HG02938 (cell line): ENCODE measurements around the gene MVB12B.
A peak's percentile ranks its signal among the peaks of the same experiment; 100 is the strongest.

ENCODE experiments used
- ATAC-seq: cut with Tn5 transposase; IDR thresholded peaks from one replicate; pipeline ENCODE4 v1.9.1; 2021; ENCODE audit warnings: mild to moderate bottlenecking, moderate library complexity; ENCODE audit not compliant: unreplicated experiment

MVB12B gene

DNA sequence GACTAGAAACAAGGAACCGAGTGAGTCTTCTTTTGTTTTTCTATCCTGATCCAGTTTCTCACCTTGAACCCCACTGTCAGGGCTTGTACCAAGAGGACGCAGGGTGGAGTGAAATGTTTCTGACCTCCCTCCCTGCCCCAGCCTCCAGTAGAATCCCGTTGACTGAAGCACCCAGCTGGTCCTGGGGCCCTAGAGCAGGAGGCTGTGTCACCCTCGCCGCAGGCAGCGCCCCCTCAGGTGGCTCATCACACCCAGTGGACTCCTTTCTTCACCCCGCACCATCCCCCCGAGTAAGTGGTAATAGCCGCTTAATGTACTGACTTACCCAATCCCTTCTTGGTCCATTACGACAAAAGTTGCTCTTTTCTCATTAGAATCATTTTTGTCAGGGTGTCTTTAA, 53.8 kb downstream of the MVB12B start:
- no peak for ATAC-seq

DNA sequence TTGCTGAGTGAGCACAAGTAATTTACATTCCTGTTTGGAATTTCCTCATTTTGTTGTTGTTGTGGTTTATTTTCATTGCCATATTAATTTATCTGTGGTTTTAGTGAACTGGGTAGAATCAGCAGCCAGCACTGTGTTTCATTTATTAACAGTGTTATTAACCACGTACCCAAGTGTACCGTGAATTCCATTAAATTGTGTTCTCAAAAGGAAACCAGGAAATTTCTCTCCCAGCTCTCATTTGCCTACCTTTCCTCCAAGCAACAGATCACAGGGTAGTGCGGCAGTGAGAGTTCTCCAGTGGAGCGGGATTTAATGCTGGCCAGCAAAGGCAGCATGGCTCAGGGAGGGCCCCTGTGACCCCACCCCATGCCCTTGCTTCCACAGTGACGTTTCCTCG, 54.6 kb downstream of the MVB12B start:
- ATAC-seq, result no peak

DNA sequence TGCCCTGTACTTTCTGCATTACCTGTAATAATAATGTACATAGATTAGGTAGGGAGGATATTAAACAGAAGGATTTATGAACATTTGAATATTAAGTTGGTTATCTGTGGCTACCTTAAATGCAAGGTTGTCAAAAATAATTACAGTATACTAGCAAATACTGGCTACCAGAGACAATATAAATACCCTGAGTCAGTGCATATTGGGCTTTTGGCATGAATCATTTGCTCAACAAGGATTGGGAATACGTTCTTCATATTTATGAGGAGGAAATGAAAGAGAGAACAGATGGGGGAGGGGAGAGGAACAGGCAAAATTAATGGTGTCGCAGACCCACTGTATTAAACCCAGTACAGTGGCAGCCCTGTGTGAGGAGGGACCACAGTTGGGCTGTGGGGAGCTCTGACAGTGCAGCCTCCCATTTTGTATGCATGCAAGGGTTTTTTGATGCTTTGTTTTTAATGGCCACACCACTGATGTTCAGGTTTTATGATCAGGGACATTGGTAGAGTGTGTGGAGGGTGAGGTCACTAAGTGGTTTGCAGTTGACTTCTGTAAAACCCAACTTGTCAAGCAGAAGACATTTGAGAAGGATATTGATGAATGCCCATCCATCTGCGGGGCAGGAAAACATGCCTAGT, 56.9 kb downstream of the MVB12B start:
- no peak for ATAC-seq

DNA sequence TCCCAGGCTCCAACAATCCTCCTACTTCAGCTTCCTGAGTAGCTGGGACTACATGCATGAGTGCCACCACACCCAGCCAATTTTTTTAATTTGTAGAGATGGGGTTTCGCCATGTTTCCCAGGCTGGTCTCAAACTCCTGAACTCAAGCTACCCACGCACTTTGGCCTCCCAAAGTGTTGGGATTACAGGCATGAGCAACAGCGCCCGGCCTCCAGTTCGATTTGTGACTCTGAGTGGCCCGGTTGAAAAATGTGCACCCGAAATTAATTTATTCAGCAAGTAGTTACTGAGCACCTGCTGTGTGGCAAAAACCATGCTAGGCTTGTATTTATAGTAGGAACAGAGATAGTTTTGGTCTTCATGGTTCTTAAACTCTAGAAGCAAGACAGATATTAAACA, 58.3 kb downstream of the MVB12B start:
- no peak for ATAC-seq

DNA sequence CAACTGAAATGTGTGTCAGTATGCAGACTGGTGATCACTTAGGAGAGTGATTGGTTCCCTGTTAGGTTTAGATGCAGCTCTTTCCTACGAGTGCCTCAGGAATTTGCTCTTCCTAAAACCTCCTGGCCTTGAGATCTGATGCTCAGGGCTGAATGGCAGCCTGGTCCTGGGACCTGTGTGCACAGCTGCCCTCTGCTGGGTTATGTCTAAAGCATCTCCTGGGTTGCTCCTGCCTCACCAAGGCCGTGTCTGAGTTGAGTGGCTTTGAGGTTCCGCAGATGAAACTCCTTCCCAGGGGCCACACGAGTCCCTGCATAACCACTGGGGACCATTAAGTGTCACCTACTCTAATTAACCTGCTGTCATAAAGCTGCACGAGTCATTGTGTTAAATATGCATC, 59.5 kb downstream of the MVB12B start:
- ATAC-seq, result no peak

DNA sequence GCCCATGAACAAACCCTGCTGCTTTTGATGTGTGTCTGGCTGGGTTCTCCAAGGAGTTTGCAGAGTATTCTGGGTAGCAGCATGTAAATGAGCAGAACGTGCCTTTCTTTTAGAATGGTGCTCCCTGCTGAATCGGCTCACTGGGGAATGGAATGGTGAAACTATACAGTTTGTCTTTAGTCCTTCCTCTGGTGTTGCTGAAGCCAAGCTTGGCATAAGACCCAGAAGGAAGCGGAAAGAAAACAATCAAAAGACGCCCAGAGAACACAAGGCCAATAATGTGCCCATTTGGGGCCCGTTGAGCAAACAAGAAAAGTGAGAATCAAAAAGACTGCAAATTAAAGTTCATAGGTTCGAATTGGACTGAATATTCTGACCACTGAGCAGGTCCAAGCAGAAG, 60.1 kb downstream of the MVB12B start:
- ATAC-seq, result no peak

DNA sequence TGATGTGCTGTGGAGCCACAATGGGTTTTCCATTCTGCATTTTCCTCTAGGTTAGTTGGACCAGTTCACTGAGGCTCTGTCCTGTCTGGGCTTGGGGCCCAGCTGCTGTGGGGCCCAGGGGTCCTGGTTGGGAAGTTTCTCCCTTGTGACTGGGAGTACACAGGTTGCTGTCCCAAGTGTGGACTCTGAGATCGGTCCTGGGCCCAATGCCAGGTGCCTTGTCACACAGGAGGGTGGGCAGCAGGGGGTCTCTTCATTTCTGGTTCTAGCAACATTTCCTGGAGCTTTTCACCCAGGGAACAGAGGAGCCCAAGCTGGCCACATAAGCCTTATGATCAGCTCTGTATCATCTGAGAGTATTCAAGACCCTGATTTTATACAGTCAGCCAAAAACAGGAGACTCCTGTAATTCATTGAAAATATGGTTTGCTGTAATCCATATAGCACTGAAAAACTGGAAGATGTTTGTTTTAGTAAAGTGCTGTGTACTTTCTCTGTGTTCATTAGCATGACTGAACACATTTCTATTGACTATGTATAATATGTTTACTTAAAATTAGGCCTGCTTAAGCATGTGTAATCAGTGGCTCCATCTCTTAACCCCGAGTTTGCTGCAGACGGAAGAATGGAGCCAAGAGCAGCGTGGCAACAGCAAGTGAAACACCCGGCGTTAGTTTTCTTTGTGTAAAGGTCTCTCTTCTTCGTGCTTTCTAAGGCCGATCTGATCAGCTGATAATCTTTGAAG, 62.5 kb downstream of the MVB12B start:
- ATAC-seq, result no peak

DNA sequence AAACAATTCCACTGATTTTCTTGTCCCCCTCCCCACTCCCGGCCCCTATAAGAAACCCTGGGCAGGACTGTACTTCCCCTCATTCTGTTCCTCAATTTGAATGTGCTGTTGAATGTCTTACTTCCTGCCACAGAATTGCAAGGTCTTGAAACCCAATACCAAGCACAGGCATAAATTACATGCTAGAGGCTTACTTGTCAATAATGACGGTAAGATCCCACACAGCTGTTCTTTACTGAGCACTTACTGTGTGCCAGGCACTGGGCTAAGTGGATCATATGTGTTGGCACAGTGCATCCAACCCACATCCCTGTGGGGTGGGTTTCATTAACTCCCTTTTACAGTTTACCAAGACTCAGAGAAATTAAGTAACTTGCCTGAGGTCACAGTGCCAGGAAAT, 63.4 kb downstream of the MVB12B start:
- ATAC-seq, result no peak

DNA sequence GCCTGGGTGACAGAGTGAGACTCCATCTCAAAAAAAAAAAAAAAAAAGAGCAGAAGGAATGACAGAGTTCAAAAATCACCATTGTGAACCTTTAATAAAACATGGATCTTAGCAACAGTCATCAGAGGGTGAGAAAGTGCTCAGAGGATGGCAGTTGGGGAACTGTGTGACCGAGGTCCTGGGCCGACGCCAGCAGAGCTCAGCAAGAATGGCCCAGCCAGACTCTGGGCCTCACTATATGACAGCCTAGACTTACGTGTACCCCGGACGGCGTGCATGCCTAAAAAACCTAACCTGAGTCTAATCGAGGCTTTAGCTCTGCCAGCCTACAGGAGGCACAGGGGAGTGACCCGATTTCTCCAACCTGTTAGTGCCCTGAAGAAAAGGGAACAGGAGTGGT, 64.3 kb downstream of the MVB12B start:
- ATAC-seq, result no peak

DNA sequence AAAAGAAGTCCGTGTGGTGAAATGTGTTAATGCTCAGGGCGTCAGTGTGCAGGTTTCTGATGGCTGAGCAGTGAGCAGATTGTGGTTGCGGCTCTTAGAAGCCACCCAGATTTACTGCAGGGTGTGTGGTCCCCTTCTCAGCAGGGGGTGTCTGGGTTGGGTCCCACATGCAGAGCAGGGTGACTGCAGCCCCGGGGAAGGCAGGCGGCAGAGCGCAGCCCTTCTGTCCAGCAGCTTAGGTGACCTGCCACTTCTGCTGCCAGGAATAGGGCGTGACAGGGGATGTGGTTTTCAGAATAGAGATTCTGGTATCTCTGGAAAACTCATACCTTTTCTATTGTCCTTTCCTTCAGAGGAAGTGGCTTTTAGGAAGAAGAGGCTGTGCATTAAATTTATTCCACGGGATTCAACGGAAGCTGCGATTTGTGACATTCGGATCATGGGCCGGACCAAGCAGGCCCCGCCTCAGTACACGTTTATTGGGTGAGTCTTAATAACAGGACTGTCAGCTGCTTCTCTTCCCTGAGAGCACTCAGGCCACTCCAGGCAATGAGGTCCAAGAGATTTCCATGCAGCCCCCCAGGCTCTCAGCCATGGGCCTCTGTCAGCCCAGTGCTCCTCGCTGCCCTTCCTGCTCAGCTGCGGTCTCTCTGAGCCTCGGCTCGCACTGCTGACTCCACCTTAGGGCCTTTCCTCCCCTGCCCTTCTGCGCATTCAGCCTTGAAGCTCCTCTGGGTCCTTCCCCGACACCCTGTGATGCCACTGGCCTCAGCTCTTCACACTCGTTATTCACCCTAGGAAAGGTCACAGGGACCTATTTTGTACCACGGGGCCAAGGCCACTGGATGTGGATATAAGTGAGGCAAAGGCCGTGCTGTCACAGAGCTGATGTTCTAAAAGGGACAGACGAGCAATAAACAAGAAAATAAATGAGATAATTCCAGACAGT, 65.4 kb downstream of the MVB12B start:
- no peak for ATAC-seq

DNA sequence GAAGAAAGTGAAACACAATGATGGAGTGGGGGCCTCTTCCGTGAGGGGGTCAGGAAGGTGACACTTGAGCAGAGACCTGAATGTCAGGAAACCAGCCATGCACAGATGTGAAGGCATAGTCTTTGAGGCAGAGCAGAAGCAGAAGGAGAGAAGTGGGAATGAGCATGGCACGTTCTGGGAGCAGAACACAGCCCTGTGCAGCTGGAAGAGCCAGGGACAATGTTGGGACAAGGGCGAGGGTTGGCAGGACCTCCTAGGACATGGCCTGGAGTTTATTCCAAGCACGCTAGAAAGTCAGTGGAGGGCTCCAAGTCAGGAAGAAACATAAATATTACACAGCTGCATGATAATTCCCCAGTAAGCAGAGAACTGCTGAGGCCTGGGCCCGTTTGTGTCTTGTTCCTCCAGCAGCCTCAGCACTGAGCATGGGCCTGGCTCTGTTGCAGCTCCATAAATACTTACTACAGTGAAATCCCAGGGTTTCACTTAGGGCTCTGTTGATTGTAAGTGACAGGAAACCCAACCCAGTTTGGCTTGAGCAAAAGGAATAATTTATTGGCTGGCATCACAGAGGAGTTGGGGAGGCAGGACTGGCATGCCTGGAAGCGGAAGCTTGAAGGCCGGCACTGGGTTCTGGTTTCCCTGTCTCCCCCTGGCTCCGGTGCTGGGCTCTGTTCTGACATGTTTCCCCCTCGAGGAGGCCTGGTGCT, 66.2 kb downstream of the MVB12B start:
- no peak for ATAC-seq

DNA sequence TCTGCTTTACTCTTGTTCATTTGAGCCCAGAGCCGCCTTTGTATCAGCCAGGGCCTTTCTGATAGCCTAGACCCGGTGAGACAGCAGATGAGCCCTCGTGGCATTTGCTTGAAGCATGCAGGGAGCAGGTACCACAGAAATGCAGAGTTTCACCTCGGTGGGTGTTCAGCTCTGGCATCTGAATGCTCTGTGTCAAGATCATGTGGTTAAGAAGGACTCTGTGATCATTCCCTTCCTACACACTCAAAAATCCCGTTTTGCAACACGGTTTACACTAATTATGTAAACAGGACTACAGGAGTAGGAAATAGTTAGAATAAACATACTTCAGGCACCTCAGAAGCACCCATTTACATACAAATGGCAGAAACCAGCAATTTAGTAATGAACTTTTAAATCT, 67.2 kb downstream of the MVB12B start:
- no peak for ATAC-seq

DNA sequence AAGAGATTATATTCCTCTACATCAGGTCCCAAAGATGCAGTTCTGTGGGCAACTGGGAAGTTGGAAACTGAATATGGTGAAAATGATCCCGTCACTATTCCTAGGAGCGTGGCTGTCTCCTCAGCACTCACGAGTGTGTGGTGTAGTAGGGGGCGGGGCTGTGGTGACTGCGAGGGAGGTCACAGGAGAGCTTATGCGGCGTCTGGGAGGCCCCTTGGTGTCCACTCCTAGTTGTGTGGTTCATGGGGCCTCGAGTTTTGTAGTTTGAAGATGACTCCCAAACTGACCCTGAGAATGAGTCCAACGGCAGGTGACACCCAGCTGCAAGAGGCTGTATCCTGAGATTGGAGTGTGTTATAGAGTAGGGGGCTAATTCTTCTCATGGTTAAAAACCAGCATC, 68.2 kb downstream of the MVB12B start:
- no peak for ATAC-seq

DNA sequence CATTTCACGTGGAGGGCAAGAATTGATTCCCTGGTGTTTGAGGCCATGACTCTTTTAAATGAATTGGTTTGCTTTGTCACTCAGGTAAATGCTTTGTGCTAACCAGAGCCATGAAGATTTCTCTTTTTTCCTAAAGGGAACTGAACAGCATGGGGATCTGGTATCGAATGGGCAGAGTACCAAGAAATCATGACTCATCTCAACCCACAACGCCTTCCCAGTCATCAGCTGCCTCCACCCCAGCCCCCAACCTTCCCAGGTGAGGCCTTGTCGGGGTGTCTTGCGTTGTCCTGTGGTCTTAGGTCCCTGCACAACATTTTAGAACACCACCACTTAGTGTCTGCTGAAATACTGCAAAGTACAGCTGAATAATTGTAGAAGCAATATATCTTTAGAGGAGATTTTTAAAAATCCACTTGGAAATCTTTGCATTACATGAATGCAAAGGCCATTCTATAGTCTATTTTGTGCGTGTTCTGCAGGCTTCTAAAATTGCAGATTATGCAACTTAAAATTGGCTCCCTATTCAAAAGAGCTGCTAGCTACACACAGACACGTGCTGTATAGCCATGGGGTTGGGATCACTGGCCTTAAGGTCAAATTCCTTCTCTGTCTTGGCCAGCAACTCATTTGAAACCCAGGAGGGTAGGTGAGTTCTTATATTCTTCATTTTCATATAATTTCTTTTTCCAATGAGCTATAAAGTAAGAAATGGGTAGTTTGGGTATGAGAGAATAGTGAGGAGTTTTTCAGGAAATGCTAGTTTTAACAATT, 69.0 kb downstream of the MVB12B start:
- no peak for ATAC-seq

DNA sequence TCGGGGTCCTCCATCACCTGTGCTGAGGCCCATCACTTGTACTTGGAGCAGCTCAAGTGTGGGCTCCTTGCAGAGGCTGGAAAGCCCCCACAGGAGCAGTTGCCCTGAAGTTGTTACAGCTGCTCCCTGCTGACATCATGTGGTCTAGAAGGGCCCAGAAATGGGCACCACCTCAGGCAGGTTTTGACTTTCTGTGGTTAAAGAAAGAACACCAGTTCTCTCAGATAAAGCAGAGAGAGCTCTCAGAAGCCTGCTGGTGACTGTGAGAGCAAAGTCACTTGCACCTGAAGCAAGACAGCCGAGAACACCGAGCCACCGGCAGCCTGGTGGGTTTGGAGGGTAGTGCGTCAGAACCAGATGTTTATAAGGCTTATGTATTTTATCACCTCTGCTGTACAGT, 70.4 kb downstream of the MVB12B start:
- ATAC-seq, result peak; percentile 75

DNA sequence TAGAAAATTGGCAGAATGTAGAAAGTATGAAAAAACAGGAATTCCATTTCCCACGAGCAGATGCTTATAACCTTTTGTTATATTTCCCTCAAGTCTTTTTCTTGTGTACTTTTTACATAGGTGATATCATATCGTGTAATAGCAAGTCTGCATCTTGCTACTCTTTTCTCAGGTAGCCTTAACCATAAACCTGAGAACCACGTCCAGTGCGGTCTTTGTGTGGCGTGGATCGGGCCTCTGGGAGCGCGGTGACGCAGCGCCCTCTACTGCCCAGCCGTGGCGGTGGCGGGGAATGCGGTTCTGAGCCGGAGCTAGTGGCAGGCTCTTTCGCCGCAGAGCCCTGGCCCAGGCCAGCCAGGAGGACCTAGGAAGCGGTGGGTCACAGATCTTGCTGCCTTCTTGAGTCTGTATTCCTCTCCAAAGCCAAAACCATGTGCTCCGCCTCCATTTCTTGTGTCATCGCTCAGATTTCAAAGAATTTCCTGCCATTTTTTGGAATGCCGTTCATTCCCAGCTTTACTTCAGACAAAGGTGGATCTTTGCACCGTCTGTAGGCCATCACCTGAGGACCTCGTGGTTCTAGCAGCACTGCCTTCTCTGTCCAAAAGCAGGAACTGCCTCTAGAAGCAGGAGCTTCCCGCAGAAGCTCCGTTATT, 71.9 kb downstream of the MVB12B start:
- no peak for ATAC-seq

DNA sequence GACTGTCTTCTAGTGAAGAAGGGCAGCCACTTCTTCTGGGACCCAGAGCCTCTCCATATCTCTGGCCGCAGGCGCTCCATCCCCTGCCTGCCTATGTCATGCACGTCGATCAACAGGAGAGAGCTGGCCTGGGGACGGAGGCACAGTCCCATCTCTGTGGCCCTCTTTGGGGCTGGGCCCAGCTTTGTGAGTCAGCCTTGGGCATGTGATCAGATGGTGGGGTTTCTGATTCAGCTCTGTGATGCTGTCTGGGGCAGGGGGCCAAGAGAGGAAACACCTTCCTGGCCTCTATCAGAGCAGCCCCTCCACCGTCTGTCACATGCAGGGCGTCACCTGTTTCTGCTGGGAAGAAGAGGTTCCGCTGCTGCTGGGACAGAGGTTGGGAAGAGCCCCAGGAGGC, 72.6 kb downstream of the MVB12B start:
- ATAC-seq, result no peak

DNA sequence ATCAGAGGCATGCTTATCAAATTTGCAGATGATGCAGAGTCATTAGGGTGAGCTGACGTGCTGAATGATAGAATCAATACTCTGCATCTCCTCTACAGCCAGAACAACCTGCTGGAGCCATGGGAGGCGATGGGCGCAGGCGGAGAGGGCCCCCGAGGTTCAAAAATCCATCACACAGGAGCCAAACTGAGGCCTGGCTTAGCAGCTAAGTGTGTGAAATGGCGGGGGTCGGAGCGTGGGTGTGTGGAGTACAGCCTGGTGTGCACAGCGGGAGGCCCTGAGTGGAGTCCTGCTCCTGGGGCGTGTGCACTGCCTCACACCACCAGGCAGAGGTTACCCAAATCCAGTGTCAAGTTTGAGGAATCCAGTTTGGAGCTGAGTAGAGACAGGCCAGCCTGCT, 73.2 kb downstream of the MVB12B start:
- ATAC-seq, result no peak

DNA sequence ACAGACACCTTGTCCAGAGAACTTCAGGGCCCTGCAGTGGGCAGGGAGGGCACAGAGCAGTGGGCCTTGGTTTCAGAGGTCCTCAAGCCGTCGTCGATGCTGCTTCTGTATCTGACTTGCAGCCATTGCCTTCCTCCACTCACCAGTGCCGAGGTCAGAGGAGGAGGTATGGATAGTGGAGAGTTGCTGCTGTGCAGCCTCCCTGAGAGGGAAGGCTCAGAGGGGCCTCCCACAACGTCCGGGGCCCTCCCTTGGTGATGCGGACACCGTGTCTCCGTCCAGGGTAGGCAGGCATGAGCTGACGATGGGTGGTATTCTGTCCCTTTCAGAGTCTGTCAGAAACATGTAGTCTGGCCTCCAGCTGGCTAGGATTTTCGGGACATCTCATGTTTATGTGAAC, 73.9 kb downstream of the MVB12B start:
- no peak for ATAC-seq

DNA sequence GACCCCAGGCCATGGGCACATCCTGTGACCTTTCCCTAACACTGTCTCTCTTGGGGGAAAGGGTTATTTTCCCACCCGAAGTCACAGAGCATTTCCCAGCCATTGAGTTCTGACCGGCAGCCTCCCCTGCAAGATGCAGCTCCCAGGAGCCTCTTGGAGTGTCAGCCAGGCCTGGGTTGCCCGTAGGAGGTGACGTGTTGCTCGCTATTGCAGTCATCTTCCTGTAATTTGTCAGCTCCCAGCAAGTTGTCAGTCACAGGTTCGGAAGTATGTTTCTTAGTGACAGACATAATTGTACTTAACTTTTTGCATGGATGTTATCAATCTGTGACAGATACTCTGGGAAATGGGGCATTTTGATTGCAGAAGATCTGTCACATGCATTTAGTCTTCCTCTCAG, 74.5 kb downstream of the MVB12B start:
- no peak for ATAC-seq
